HFFc6 (cell line): ENCODE results near the gene PSAP. TPM values are rescaled to one million over a fixed set of nuclear protein-coding genes. Genes with fewer than 3 reads are reported as not detected.

Source experiments
- DNase-seq: peaks from one replicate; pipeline ENCODE4 v3.0.0-alpha.2; 2018
- H3K27ac Mint-ChIP-seq: 2 replicates; pipeline ENCODE4 v1.8.0; 2020; ENCODE audit warnings: mild to moderate bottlenecking, mixed read lengths
- H3K27me3 Mint-ChIP-seq: 2 replicates; pipeline ENCODE4 v1.8.0; 2021; ENCODE audit warnings: mild to moderate bottlenecking, moderate library complexity, mixed read lengths; ENCODE audit not compliant: insufficient read depth
- H3K36me3 Mint-ChIP-seq: 2 replicates; pipeline ENCODE4 v1.8.0; 2021; ENCODE audit warnings: low read depth, mixed read lengths
- H3K4me1 Mint-ChIP-seq: 2 replicates; pipeline ENCODE4 v1.8.0; 2020; ENCODE audit warnings: low read depth, mixed read lengths
- H3K4me3 Mint-ChIP-seq: 2 replicates; pipeline ENCODE4 v1.8.0; 2020; ENCODE audit warnings: mild to moderate bottlenecking, moderate library complexity, mixed read lengths
- H3K9me3 Mint-ChIP-seq: 2 replicates; pipeline ENCODE4 v1.8.0; 2020; ENCODE audit warnings: mild to moderate bottlenecking, mixed read lengths
- total RNA-seq, 6 experiments: library from RNA; stranded (reverse); fragmentation: NEBNext Ultra II Directional; extraction: Animal tissue kit (Norgen Biotek cat#: 25700); gene quantifications; 2 replicates in 1 of 6; 3 replicates in 5 of 6; pipeline ENCODE4 v1.2.3, GENCODE V29; 2021
- TF ChIP-seq, protein P1 (sequence below): fragments of 200-600 bp; sonication (generic); IDR thresholded peaks from 2 replicates; pipeline ENCODE4 v1.5.0; 2021; ENCODE audit warnings: antibody characterized with exemption, mild to moderate bottlenecking

Gene PSAP
- total RNA-seq, 6 experiments from 2014 or later: 375 to 549 (median 404) TPM

DNA sequence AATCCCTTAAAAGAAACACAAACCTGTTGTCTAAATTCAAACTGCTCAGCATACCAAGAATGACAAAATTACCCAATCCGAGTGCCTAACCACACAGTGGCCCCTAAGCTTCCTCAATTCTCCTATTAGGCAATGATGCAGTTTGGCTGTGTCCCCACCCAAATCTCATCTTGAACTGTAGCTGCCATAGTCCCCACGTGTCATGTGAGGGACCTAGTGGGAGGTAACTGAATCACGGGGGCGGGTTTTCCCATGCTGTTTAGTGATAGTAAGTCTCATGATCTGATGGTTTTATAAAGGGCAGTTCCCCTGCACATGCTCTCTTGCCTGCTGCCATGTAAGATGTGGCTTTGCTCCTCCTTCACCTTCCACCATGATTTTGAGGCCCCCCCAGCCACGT, 21.9 kb downstream of the PSAP start:
- H3K36me3 Mint-ChIP-seq: peaks cover 32% of the 10 kb centered on the region
- no peak overlapping the region for H3K4me3 Mint-ChIP-seq
- peaks cover 14% of the 10 kb centered on the region for H3K4me1 Mint-ChIP-seq
- H3K9me3 Mint-ChIP-seq: no peaks in the 10 kb centered on the region
- no peak for DNase-seq
- no peak overlapping the region for H3K27ac Mint-ChIP-seq
- H3K27me3 Mint-ChIP-seq: no peaks in the 10 kb centered on the region
- TF ChIP-seq, protein P1, sequence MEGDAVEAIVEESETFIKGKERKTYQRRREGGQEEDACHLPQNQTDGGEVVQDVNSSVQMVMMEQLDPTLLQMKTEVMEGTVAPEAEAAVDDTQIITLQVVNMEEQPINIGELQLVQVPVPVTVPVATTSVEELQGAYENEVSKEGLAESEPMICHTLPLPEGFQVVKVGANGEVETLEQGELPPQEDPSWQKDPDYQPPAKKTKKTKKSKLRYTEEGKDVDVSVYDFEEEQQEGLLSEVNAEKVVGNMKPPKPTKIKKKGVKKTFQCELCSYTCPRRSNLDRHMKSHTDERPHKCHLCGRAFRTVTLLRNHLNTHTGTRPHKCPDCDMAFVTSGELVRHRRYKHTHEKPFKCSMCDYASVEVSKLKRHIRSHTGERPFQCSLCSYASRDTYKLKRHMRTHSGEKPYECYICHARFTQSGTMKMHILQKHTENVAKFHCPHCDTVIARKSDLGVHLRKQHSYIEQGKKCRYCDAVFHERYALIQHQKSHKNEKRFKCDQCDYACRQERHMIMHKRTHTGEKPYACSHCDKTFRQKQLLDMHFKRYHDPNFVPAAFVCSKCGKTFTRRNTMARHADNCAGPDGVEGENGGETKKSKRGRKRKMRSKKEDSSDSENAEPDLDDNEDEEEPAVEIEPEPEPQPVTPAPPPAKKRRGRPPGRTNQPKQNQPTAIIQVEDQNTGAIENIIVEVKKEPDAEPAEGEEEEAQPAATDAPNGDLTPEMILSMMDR: no peak

DNA sequence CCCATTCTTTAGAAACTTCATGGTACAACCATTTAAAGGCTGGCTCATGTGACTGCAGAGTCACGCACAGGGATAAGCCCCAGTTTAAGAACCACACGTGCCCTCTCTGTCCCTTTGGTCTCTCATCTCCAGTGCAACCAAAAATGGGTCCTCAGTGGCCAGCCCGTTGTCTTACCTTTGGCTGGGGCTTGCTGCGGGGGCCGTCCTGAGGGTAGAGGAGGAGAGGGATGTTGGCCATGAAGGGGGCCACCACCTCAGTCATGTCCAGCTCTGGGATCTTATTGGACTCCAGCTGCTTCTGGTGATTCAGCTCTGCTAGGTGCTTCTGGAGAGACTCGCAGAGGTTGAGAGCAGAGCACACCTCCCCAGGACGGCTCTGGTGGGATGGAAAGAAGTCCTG, 22.3 kb downstream of the PSAP start:
- no peaks in the 10 kb centered on the region for H3K27me3 Mint-ChIP-seq
- DNase-seq: no peak
- no peaks in the 10 kb centered on the region for H3K9me3 Mint-ChIP-seq
- no peak overlapping the region for H3K27ac Mint-ChIP-seq
- peaks cover 33% of the 10 kb centered on the region for H3K36me3 Mint-ChIP-seq
- no peak overlapping the region for H3K4me3 Mint-ChIP-seq
- peaks cover 10% of the 10 kb centered on the region for H3K4me1 Mint-ChIP-seq
- TF ChIP-seq, protein P1: no peak

DNA sequence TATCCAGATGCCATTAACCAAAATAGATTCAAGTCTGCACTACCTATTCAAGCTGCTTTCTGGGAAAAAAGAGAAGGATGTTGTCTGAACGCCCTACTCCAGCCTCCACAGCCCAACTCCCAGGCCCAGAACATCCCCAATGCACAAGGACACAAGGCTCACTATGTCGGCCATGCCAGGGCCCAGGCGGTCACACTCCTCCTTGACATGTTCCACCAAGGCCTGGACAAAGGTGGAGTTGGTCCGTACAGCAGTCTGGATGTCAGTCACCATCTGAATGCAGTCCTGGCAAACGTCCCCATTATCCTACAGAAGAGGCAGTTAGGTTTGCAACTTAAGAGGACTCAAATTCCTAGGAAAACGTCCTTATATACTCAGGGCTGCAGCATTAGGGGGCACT, 23.2 kb downstream of the PSAP start:
- Mint-ChIP-seq H3K9me3 (no peaks in the 10 kb centered on the region), H3K4me1 (peaks cover 8% of the 10 kb centered on the region), H3K27ac (no peak overlapping the region), H3K4me3 (no peak overlapping the region), H3K36me3 (peaks cover 37% of the 10 kb centered on the region), H3K27me3 (no peaks in the 10 kb centered on the region)
- DNase-seq: no peak
- TF ChIP-seq, protein P1: no peak

DNA sequence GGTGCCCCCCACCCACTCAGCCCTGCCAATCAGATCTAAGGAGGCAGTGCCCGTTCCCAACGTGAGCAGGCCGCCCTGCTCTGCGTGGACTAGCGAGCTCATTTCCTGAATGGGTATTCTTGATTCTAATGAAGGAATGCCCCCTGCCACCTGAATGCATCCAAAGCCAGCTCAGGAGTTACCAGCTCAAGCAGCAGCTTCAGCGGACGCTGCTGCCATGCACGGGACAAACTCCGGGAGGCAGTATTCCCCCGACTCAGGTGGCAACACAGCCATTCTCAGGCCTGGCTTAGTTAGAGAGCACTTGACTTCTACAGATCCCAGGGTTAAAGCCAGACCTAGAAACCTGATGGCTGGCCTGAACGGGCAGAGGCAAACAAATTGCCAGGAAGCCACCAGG, 25.8 kb downstream of the PSAP start:
- Mint-ChIP-seq H3K4me3 (no peak overlapping the region), H3K36me3 (peaks cover 37% of the 10 kb centered on the region), H3K27me3 (no peaks in the 10 kb centered on the region), H3K4me1 (peaks cover 9% of the 10 kb centered on the region; the same call in 1 of the 2 replicates), H3K27ac (no peak overlapping the region), H3K9me3 (no peaks in the 10 kb centered on the region)
- DNase-seq: no peak
- TF ChIP-seq, protein P1: peak; percentile 24; the same call in 1 of the 2 replicates

DNA sequence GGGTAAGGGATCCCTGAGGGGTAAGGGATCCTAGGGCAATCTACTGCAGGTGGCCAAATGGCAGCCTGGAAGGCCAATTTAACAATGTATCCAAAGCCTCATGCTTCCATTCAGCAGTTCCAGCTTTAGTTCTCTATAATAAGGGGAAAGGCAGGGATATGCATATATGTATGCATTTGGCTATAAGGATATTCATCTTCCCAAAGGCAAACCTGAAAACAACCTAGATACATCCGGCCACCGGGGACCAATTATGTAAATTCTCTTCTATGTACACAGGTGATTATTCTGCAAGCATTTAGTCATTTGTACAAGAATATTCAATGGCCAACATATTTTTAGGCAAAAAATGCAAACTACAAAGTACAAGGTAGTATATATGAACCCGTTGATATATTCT, 26.7 kb downstream of the PSAP start:
- no peak for DNase-seq
- no peak overlapping the region for H3K27ac Mint-ChIP-seq
- H3K4me1 Mint-ChIP-seq: peaks cover 9% of the 10 kb centered on the region; the same call in 1 of the 2 replicates
- no peaks in the 10 kb centered on the region for H3K9me3 Mint-ChIP-seq
- H3K36me3 Mint-ChIP-seq: peaks cover 32% of the 10 kb centered on the region
- no peak overlapping the region for H3K4me3 Mint-ChIP-seq
- TF ChIP-seq, protein P1: no peak
- no peaks in the 10 kb centered on the region for H3K27me3 Mint-ChIP-seq

DNA sequence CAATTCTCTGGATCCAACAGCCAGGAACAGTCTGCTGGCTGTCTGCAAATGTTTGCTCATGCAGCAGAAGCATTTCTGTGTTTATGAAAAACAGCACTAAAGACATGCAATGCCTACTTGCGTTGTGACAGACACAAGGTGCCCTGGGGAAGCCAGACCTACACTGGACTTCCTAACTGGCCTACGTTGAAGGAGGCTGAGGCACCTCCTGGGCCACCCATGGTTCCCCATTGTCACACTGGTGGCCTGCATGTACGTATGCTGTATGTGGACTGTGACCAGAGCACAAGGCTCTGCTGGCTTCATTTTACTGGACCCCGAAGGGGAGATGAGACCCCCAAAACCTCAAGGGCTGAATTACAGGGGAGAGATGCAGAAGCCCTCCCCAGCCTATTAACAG, 27.7 kb downstream of the PSAP start:
- peaks cover 32% of the 10 kb centered on the region for H3K36me3 Mint-ChIP-seq
- H3K27ac Mint-ChIP-seq: no peak overlapping the region
- peaks cover 9% of the 10 kb centered on the region; the same call in 1 of the 2 replicates for H3K4me1 Mint-ChIP-seq
- no peak for DNase-seq
- no peaks in the 10 kb centered on the region for H3K9me3 Mint-ChIP-seq
- no peak overlapping the region for H3K4me3 Mint-ChIP-seq
- TF ChIP-seq, protein P1: no peak
- H3K27me3 Mint-ChIP-seq: no peaks in the 10 kb centered on the region
